LNCaP clone FGC (cell line): Measurements from ENCODE around the gene ARL15.

Source experiments
- DNase-seq: peaks from one replicate; pipeline ENCODE4 v3.0.0-alpha.2; 2011; ENCODE audit warnings: low read depth
- H3K4me3 ChIP-seq: 2 replicates; pipeline ENCODE4 v1.5.1; 2011; ENCODE audit warnings: mild to moderate bottlenecking, low read depth, low read length, control low read depth
- TF ChIP-seq, protein P1 (sequence below): IDR thresholded peaks from 2 replicates; pipeline ENCODE4 v1.5.1; 2012; ENCODE audit warnings: mild to moderate bottlenecking; ENCODE audit not compliant: control insufficient read depth, insufficient read depth; ENCODE audit errors: extremely low read depth

Gene ARL15

DNA sequence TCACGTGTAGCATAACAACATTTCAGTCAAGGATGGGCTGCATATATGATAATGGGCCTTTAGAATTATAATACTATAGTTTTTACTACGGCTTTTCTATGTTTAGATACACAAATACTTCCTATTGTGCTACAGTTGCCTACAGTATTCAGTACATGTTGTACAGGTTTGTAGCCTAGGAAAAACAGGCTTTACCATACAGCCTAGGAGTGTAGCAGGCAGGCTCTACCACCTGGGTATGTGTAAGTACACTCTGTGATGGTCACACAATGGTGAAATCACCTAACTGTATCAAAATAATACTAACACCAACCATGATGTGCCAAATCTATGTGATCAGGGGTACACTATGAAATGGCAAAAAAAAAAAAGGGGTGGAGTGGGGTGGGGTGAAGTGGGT is 372.9 kb downstream of the ARL15 start:
- DNase-seq = no peak
- TF ChIP-seq, protein P1, sequence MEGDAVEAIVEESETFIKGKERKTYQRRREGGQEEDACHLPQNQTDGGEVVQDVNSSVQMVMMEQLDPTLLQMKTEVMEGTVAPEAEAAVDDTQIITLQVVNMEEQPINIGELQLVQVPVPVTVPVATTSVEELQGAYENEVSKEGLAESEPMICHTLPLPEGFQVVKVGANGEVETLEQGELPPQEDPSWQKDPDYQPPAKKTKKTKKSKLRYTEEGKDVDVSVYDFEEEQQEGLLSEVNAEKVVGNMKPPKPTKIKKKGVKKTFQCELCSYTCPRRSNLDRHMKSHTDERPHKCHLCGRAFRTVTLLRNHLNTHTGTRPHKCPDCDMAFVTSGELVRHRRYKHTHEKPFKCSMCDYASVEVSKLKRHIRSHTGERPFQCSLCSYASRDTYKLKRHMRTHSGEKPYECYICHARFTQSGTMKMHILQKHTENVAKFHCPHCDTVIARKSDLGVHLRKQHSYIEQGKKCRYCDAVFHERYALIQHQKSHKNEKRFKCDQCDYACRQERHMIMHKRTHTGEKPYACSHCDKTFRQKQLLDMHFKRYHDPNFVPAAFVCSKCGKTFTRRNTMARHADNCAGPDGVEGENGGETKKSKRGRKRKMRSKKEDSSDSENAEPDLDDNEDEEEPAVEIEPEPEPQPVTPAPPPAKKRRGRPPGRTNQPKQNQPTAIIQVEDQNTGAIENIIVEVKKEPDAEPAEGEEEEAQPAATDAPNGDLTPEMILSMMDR = no peak
- H3K4me3 ChIP-seq = no peak overlapping the region

DNA sequence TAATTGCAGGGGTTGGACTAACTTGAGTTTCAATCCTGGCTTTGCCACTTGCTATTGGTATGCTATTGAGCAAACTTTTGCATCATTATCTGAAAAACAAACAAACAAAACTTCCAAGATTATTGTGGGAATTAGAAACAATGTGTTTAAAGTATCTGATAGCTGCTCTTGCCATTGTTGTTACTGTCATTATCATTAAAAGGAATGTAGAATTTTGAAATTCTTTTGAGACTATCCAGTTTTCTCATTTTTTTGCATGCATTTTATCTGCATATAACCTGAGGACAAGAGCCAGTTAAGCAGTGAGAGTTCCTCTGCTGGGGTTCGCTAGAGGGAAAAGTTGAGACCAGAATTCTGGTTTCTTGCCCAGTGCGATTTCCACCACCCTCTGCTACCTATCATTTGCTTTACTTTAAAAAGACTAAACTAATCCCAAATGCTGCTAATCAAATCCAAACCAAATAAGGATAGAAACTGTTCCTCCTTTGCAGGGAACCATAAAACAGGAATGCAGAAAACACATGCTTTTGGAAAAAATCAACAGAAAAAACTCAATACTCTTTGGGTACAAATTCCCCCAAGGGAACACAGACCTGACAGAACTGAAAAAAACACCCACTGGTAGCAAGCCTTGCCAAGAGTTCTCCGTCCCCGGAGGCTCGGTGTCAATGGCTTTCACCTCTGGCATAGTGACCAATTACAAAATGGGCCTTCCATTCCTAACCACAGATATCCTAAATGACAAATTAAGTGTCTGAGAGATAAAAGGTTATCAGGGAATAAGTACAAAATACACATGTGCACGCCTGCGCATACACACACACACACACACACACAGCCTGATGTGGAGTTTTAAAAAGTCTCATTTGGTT is 373.7 kb downstream of the ARL15 start:
- no peak for DNase-seq
- TF ChIP-seq, protein P1 = no peak
- H3K4me3 ChIP-seq = no peak overlapping the region

DNA sequence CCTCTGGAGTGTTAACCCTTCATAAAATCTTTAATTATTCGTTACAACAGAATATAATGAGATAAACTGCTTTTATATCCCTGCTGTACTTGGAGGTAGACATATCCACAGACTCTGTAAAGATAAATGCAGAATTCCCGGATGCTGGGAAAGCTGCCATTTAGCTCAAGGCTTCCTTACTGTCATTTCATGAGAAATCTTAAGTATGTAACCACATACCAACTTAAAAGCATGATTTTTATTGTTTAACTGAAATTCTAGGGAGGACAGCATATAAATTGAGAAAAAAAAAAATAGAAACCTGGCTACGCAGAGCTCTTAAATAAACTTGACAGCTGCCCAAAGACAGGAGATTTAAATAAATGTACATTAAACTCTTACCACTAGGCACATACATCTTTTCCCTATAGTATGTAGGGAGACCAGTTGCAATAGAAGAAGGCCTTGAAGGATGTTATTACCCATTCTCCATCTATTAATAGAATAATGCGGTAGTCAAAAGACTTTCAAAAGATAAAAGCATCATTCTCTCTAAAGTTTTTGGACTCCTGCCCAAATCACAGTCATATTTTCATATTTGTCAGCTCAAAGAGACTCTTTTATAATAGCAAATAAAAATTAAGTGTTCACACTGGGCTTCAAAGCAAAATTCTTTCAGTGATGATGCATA is 376.1 kb downstream of the ARL15 start:
- DNase-seq = no peak
- TF ChIP-seq, protein P1 = no peak
- H3K4me3 ChIP-seq = no peak overlapping the region

DNA sequence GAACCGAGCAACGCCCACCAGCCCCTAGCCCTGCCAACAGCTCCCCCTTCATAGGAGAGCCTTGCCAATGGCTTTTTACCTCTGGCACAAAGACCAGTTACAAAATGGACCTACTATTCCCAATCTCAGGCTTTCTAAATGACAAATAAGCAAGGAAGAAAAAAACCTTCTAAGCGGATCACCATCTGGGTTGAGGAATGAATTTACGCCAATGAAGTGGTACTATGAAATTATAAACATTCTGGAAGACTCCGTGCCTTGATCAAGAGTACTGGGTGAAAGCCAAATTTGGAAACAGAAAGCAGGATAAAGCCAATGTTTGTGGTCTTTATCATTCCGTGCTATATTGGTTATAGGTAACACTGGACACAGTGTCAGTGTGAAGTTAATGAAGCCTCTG is 378.0 kb downstream of the ARL15 start:
- no peak overlapping the region for H3K4me3 ChIP-seq
- no peak for DNase-seq
- TF ChIP-seq, protein P1 = no peak

DNA sequence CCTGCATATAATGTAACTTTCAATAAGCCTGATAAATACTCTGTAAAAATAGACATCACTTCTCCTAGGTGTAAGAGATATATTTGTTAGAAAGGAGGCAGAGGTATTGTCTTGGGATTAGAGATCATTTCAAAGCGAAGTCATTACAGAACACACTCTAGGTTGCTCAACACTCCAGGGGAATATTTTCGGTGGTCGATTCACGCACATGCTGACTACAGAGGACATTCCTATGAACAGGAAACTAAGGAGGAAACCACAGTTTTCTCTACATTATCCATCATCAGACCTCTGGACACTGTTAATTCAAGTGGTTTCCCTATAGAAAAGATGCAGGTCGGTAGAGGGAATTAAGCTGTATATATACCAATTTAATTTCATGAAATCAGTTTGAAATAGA is 379.9 kb downstream of the ARL15 start:
- DNase-seq = no peak
- H3K4me3 ChIP-seq = no peak overlapping the region
- TF ChIP-seq, protein P1 = no peak

DNA sequence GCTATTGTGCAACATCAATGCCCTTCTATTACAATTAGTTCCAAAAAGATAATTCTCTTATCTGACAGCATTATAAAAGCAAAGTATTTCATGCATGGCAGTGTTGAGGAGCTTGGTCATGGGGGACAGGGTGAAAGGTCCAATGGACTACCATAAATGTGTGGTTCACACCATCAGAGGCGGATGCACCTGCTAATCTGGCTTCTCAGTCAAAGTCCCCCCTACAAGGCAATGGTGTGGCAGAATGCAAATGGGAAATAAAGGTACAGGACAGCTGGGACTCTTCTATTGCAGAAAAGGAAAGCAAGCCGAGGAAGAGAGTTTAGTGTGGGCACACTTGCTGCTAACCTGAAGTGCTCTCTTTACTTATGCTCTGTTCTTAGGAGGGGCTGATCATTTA is 380.8 kb downstream of the ARL15 start:
- TF ChIP-seq, protein P1 = no peak
- no peak overlapping the region for H3K4me3 ChIP-seq
- DNase-seq = no peak

DNA sequence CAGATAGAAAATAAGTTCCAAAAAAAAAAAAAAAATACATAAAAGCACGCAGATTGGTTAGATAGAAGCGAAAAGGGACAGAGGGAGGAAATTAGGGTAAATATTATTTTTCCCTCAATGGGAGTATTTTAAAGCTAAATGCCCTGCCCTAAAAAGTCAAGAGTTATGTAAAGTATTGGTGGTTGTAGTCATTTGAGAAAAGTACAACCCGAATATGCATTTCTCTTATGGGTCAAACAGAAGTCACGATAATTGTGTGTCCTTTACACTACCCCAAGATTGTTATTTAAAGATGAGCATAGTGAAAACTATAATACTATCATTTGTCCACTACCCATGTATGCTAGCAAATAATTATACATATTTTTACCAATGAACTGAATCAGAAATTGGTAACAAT is 381.2 kb downstream of the ARL15 start:
- H3K4me3 ChIP-seq = no peak overlapping the region
- TF ChIP-seq, protein P1 = no peak
- DNase-seq = no peak
